Mucosa of descending colon (tissue), 3 donors: ENCODE results near the gene KLHL42. TPM values are rescaled to one million over a fixed set of nuclear protein-coding genes. Genes with fewer than 3 reads are reported as not detected.

Experiments
- ATAC-seq: fragments of 200-7000 bp; cut with Tn5 transposase; one replicate; pipeline ENCODE4 v1.9.1; 2020; ENCODE audit warnings: mild to moderate bottlenecking, moderate library complexity
- DNase-seq, 3 donors: peaks; one replicate each; pipeline ENCODE4 v3.0.0-alpha.2; 2020
- H3K36me3 ChIP-seq: fragments of 200-600 bp; one replicate; pipeline ENCODE4 v1.8.0; 2021; ENCODE audit warnings: low read depth, mild to moderate bottlenecking
- H3K4me1 ChIP-seq: fragments of 200-600 bp; one replicate; pipeline ENCODE4 v1.8.0; 2021; ENCODE audit warnings: low read depth, mild to moderate bottlenecking
- H3K4me3 ChIP-seq: fragments of 200-600 bp; one replicate; pipeline ENCODE4 v1.8.0; 2021; ENCODE audit warnings: mild to moderate bottlenecking
- H3K9me3 ChIP-seq: fragments of 200-600 bp; one replicate; pipeline ENCODE4 v1.8.0; 2021; ENCODE audit warnings: mild to moderate bottlenecking
- CTCF ChIP-seq: fragments of 200-600 bp; IDR thresholded peaks from one replicate; pipeline ENCODE4 v1.8.0; 2022; ENCODE audit warnings: antibody characterized with exemption, mild to moderate bottlenecking
- intact Hi-C, 2 donors: fragments of 100-400 bp; cut with DNase I in 1 of 2; cut with micrococcal nuclease in 1 of 2; formaldehyde crosslinking; loops; one replicate each; pipeline versions ENCODE4 v1.11.0 to v1.11.1; 2022; cut with DNase I, micrococcal nuclease
- total RNA-seq, 3 donors: library from RNA; stranded (reverse); fragmentation: NEBNext Ultra II Directional in 2 of 3; extraction: Animal tissue kit (Norgen Biotek cat#: 25700) in 2 of 3; gene quantifications; one replicate each; pipeline versions ENCODE4 v1.2.1 to v1.2.4, GENCODE V29; 2021 to 2023
- donor health status: DM: no; HTN: no; CAD: no; lungs with moderate emphysema.
- donor health status: DM: no; HTN: no; CAD: no.
- donor health status: DM: no; HTN: yes; CAD: no.

Gene KLHL42
- total RNA-seq, 3 donors from 2014 or later: 14.4 to 48.6 (median 24.0) TPM

GRCh38 chr12:27794818-27795584, 15.0 kb downstream of the KLHL42 start:
- TF ChIP-seq CTCF: no peak
- DNase-seq (no peak), ATAC-seq (no peak)
- Histone ChIP-seq H3K36me3 (no peaks in the 10 kb centered on the region), H3K4me3 (no peak overlapping the region), H3K9me3 (no peaks in the 10 kb centered on the region), H3K4me1 (no peaks in the 10 kb centered on the region)
- intact Hi-C loops: no loop called here

- H3K4me1 ChIP-seq: no peaks in the 10 kb centered on the region
- TF ChIP-seq CTCF: no peak
Observed at GRCh38 chr12:27796128-27796527, 16.1 kb downstream of the KLHL42 start.

GRCh38 chr12:27797301-27798025, 17.4 kb downstream of the KLHL42 start:
- ATAC-seq (no peak), DNase-seq (no peak)
- H3K4me3 ChIP-seq: no peak overlapping the region
- H3K9me3 ChIP-seq: no peaks in the 10 kb centered on the region
- intact Hi-C loops: no loop called here
- TF ChIP-seq CTCF: no peak
- H3K36me3 ChIP-seq: no peaks in the 10 kb centered on the region
- no peaks in the 10 kb centered on the region for H3K4me1 ChIP-seq

More at GRCh38 chr12:27796128-27796527, 16.1 kb downstream of the KLHL42 start:
- no peak for DNase-seq
- intact Hi-C loops: no loop called here
- ATAC-seq: no peak
- Histone ChIP-seq H3K36me3 (no peaks in the 10 kb centered on the region), H3K4me3 (no peak overlapping the region), H3K9me3 (no peaks in the 10 kb centered on the region)

- no peak for TF ChIP-seq CTCF
- intact Hi-C loops: no loop called here
- no peaks in the 10 kb centered on the region for H3K36me3 ChIP-seq
- no peaks in the 10 kb centered on the region for H3K4me1 ChIP-seq
- H3K9me3 ChIP-seq: no peaks in the 10 kb centered on the region
- no peak overlapping the region for H3K4me3 ChIP-seq
- DNase-seq (no peak), ATAC-seq (no peak)
Observed at GRCh38 chr12:27800819-27801218, 20.8 kb downstream of the KLHL42 start.

- intact Hi-C loops: no loop called here
Observed at GRCh38 chr12:27801630-27802029, 21.6 kb downstream of the KLHL42 start.

More at GRCh38 chr12:27801630-27802029, 21.6 kb downstream of the KLHL42 start:
- no peaks in the 10 kb centered on the region for H3K9me3 ChIP-seq
- no peak overlapping the region for H3K4me3 ChIP-seq
- ATAC-seq (no peak), DNase-seq (no peak)
- no peaks in the 10 kb centered on the region for H3K36me3 ChIP-seq
- TF ChIP-seq CTCF: no peak
- H3K4me1 ChIP-seq: no peaks in the 10 kb centered on the region
